Fibroblast of the aortic adventitia (primary cell): ENCODE measurements around the gene GLCCI1. TPM values are rescaled to one million over a fixed set of nuclear protein-coding genes. Genes with fewer than 3 reads are reported as not detected.

ENCODE experiments used
- DNase-seq: peaks from one replicate; pipeline ENCODE4 v3.0.0-alpha.2; 2010; ENCODE audit warnings: low read depth
- H3K4me3 ChIP-seq: 2 replicates; pipeline ENCODE4 v1.5.1; 2011; ENCODE audit warnings: low read depth, mild to moderate bottlenecking, control low read depth, low read length, moderate library complexity
- CTCF ChIP-seq: IDR thresholded peaks from 2 replicates; pipeline ENCODE4 v1.5.1; 2011; ENCODE audit warnings: mild to moderate bottlenecking, low read length, control low read depth, inconsistent platforms; ENCODE audit not compliant: insufficient read depth
- total RNA-seq: library from RNA; depleted of rRNA; stranded (reverse); fragments of >200 nt; gene quantifications from 2 replicates; pipeline ENCODE4 v1.2.3, GENCODE V29; 2012; ENCODE audit warnings: low replicate concordance

The GLCCI1 gene
- total RNA-seq, 1 donor, result 11.7 TPM

GRCh38 chr7:8126601-8127167 lies 158.1 kb downstream of the GLCCI1 start:
- DNase-seq, result no peak
- H3K4me3 ChIP-seq, result no peak overlapping the region
- no peak for TF ChIP-seq CTCF

- no peak overlapping the region for H3K4me3 ChIP-seq
- DNase-seq, result no peak
- no peak for TF ChIP-seq CTCF
Observed at GRCh38 chr7:8128449-8129317, 160.1 kb downstream of the GLCCI1 start.

- no peak for DNase-seq
- no peak for TF ChIP-seq CTCF
- H3K4me3 ChIP-seq, result no peak overlapping the region
Observed at GRCh38 chr7:8129318-8129659, 160.7 kb downstream of the GLCCI1 start.

GRCh38 chr7:8130663-8131062 lies 162.1 kb downstream of the GLCCI1 start:
- TF ChIP-seq CTCF, result no peak
- no peak for DNase-seq
- H3K4me3 ChIP-seq, result no peak overlapping the region

- DNase-seq, result no peak
- TF ChIP-seq CTCF, result no peak
- no peak overlapping the region for H3K4me3 ChIP-seq
Observed at GRCh38 chr7:8131694-8132605, 163.4 kb downstream of the GLCCI1 start.

- no peak for TF ChIP-seq CTCF
- no peak for DNase-seq
- no peak overlapping the region for H3K4me3 ChIP-seq
Observed at GRCh38 chr7:8133188-8133848, 164.7 kb downstream of the GLCCI1 start.
